GM12864 (cell line): ENCODE results near the gene LRFN2.

ENCODE experiments used
- DNase-seq: peaks from one replicate; pipeline ENCODE4 v3.0.0-alpha.2; 2011; ENCODE audit warnings: low read depth
- H3K4me3 ChIP-seq: 2 replicates; pipeline ENCODE4 v1.5.1; 2011; ENCODE audit warnings: mild to moderate bottlenecking, low read depth, low read length, control low read depth
- TF ChIP-seq, protein P1 (sequence below): IDR thresholded peaks from 2 replicates; pipeline ENCODE4 v1.5.1; 2011; ENCODE audit warnings: low read depth, mild to moderate bottlenecking, moderate library complexity, low read length, control low read depth, inconsistent platforms; ENCODE audit errors: missing control alignments

LRFN2 gene

DNA sequence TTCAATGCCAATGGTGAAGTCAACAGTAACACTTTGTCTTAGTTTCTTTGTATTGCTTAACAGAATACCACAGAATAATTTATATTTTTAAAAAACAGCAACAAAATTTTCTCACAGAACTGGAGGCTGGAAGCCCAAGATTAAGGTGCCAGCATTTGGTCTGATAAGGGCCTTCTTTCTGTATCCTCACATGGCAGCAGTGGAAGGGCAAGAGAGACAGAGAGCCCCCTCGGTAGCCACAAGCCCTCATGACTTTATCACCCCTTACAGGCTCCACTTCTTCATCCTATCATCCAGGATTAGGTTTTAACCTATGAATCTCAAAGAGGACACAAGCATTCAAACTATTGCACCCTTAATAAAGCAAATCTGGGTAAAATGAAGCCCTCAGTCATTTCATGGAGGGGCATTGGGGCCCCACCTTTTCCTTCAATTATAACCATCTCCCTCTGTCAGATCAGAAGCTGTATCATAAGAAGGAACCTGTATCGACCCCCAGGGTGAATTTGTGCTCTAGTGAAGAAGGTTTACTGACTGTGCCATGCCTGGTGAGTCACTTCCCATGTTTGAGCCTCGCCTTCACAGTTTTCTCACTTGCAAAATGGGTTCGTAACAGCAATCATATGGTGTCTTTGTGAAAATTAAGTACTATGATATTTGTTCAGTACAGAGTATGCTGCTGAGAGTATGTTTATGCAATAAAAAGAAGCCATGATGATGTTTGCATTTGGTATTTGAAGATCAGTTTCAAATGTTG is 178.2 kb downstream of the LRFN2 start:
- TF ChIP-seq, protein P1, sequence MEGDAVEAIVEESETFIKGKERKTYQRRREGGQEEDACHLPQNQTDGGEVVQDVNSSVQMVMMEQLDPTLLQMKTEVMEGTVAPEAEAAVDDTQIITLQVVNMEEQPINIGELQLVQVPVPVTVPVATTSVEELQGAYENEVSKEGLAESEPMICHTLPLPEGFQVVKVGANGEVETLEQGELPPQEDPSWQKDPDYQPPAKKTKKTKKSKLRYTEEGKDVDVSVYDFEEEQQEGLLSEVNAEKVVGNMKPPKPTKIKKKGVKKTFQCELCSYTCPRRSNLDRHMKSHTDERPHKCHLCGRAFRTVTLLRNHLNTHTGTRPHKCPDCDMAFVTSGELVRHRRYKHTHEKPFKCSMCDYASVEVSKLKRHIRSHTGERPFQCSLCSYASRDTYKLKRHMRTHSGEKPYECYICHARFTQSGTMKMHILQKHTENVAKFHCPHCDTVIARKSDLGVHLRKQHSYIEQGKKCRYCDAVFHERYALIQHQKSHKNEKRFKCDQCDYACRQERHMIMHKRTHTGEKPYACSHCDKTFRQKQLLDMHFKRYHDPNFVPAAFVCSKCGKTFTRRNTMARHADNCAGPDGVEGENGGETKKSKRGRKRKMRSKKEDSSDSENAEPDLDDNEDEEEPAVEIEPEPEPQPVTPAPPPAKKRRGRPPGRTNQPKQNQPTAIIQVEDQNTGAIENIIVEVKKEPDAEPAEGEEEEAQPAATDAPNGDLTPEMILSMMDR, result no peak
- DNase-seq, result no peak
- no peak overlapping the region for H3K4me3 ChIP-seq

- TF ChIP-seq, protein P1, result no peak
- no peak for DNase-seq
- H3K4me3 ChIP-seq, result no peak overlapping the region
Observed at GRCh38 chr6:40407239-40407638, 179.9 kb downstream of the LRFN2 start.

- TF ChIP-seq, protein P1, result no peak
- H3K4me3 ChIP-seq, result no peak overlapping the region
- DNase-seq, result no peak
Observed at GRCh38 chr6:40406175-40406574, 181.0 kb downstream of the LRFN2 start.

DNA sequence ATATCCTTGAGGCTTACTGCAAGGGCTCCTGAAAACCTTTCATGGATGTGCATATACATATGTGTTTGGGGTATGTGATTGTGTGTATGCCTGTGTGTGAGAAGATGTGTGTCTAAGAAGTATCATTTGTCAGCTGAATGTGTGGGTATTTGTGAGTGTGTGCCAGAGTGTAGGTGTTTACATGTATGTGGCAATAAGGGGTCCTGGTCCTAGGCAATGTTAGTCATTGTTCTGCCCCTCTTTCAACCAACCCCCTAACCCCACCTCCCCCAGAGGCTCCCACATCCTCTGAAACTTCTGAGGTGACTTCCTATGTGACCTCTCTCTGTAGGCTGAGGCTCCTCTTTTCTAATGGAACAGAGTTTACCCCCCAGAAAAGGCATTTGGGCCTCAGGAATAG is 186.4 kb downstream of the LRFN2 start:
- H3K4me3 ChIP-seq, result no peak overlapping the region
- no peak for DNase-seq
- TF ChIP-seq, protein P1, result no peak

GRCh38 chr6:40399888-40400457 is 187.2 kb downstream of the LRFN2 start:
- no peak overlapping the region for H3K4me3 ChIP-seq
- TF ChIP-seq, protein P1, result no peak
- DNase-seq, result no peak

DNA sequence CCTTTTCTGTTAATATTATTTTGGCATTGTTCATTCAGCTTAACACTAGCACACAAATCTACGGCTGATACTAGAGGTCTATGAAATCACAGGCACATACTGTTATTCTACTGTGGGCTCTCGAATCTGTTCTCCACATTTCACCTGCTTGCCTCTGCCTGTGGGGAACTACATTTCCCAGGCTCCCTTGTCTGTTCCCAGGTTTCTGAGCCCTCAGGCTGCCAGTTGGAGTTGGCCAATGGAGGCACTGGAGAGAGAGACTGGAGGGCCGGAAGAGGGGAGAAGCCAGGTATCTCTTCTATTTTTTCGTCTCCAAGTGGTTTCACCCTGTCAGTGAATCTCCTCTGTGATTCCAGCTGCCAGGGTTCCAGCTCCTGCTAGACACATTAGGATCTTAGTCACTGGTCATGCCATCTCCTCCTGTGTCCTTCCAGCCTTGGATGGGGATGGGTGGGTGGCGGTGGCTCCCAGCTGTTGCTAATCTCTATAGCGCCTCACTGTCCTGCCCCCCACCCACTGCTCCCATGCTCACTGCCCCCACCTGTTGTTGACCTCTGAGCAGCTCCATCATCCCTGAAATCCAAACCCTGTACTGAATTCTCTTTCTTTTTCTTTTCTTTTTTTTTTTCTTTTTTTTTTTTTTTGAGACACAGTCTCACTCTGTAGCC is 188.2 kb downstream of the LRFN2 start:
- TF ChIP-seq, protein P1, result no peak
- no peak overlapping the region for H3K4me3 ChIP-seq
- DNase-seq, result no peak
